ENCODE measurements around the gene NCL.
"Not testable (repeated sequence)": the region's sequence is repeated elsewhere in the genome, so short reads cannot be mapped to it uniquely, and the experiment has no call there.

Gene NCL

DNA sequence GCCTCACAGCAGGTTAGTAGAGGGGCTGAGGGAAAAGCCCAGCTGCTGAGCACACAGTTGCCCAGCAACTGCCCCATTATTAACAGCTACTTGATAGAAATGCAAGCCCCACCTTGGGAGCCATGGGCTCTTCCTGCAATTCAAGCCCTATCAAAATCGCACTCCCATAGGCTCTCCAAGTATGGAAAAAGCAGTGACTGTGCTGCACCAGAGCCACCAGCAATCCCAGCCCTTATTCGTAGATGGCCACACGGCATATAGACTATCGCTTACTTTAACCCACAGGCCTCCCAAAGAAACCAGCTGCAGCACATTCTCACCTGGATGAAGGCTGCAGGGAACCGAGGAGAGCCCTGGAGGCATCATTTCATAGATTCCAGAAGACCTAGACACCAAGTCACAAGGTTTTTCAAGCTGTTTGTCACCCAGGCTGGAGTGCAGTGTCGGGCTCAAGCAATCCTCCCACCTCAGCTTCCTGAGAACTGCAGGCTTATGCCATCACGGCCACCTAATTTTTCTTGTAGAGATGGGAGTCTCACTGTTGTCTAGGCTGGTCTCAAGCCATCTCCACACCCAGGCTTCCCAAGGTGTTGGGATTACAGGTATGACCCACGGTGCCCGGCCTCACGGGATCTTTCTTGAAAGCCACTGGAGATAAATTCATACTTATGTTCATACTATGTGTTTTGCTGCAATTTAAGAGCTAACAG lies 11.3 kb downstream of the NCL start:
- FAIRE-seq, result no peak
- TF ChIP-seq, protein P1, sequence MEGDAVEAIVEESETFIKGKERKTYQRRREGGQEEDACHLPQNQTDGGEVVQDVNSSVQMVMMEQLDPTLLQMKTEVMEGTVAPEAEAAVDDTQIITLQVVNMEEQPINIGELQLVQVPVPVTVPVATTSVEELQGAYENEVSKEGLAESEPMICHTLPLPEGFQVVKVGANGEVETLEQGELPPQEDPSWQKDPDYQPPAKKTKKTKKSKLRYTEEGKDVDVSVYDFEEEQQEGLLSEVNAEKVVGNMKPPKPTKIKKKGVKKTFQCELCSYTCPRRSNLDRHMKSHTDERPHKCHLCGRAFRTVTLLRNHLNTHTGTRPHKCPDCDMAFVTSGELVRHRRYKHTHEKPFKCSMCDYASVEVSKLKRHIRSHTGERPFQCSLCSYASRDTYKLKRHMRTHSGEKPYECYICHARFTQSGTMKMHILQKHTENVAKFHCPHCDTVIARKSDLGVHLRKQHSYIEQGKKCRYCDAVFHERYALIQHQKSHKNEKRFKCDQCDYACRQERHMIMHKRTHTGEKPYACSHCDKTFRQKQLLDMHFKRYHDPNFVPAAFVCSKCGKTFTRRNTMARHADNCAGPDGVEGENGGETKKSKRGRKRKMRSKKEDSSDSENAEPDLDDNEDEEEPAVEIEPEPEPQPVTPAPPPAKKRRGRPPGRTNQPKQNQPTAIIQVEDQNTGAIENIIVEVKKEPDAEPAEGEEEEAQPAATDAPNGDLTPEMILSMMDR (IDR thresholded peaks at IDR 0.05; ENCODE audit: insufficient read depth, missing control alignments), result no peak
- DNase-seq (ENCODE audit: insufficient read length, low spot score), result no peak

DNA sequence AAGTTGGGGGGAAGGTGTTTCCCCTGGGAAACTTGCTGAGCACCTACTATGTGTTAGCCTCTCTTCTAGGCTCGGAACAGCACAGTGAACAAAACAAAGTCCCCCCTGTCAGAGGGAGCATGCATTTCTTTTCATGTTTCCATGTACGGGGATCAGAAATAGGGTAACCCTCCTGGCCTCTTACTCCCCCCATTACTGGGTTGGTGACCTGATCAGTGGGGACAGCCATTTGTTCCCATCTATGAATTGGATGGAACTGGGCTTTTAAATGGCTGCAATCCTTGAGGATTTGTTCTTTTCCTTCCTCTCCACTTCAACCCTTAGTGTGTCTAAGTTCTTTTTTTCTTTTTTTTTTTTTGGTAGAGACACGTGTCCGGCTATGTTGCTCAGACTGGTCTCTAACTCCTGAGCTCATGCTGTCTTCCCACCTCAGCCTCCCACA lies 13.7 kb downstream of the NCL start:
- FAIRE-seq (no peak), DNase-seq (ENCODE audit: insufficient read length, low spot score) (no peak)
- TF ChIP-seq, protein P1 (IDR thresholded peaks at IDR 0.05; ENCODE audit: insufficient read depth, missing control alignments), result no peak

DNA sequence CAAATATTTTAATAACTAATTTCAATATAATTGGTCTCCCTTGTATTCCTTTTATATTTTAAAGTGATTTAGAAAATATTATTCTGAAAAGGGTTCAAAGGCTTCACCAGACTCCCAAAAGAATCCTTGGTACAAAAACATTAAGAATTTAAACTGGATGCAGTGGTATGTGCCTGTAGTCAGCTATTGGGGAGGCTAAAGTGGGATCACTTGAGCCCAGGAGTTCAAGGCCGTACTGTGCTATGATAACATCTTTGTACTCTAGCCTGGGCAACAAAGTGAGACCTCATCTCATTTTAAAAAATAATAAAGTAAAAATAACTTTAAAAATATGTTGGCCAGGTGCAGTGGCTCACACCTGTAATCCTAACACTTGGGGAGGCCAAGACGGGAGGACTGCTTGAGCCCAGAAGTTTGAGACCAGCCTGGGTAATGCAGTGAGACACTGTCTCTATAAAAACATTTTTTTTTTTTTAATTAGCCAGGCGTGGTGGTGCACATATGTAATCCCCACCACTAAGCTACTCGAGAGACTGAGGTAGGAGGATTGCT lies 14.7 kb downstream of the NCL start:
- TF ChIP-seq, protein P1 (IDR thresholded peaks at IDR 0.05; ENCODE audit: insufficient read depth, missing control alignments), result no peak
- FAIRE-seq, result no peak

DNA sequence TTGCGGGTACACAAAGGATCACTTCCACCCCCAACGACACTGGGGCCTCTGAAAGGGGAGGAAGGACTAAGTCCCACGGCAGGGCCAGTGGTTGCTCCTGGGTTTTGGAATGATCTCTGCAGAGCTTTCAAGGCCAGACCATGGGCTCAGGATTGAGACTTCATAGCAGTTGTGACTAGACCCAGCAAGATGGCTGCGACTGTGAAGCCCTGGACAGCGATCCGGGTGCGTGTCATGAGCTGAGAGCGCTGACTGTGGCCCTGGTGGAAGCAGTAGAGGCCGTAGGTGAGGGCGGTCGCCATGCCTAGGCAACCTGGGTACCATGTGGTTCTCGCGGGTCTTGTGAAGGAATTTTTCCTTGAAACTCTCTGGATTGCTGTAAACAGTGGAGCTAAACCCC lies 27.3 kb downstream of the NCL start:
- TF ChIP-seq, protein P1 (IDR thresholded peaks at IDR 0.05; ENCODE audit: insufficient read depth, missing control alignments), result no peak
- FAIRE-seq, result no peak
- no peak for DNase-seq (ENCODE audit: insufficient read length, low spot score)

More for the DNA sequence above, 14.7 kb downstream of the NCL start:
- no peak for DNase-seq (ENCODE audit: insufficient read length, low spot score)

DNA sequence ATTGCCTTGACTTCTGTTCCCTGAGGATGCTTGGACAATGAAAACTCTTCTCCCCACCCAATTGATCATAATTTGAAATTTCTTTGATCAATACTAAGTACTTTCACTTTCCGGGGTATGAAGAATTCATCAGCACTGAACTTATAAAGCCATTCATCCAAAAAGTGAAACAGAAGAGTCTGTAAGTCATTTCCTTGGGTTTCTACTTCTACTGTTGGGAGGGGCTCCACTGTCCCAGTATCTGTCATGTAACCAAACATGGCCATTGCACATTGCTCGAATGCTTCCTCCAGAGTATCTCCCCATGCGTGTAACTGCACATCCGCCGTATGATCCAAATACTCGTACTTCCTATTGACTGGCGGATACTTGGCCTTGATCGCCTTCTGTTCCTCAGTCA lies 30.3 kb downstream of the NCL start:
- DNase-seq (ENCODE audit: insufficient read length, low spot score), result no peak
- TF ChIP-seq, protein P1 (IDR thresholded peaks at IDR 0.05; ENCODE audit: insufficient read depth, missing control alignments), result no peak
- FAIRE-seq, result no peak

DNA sequence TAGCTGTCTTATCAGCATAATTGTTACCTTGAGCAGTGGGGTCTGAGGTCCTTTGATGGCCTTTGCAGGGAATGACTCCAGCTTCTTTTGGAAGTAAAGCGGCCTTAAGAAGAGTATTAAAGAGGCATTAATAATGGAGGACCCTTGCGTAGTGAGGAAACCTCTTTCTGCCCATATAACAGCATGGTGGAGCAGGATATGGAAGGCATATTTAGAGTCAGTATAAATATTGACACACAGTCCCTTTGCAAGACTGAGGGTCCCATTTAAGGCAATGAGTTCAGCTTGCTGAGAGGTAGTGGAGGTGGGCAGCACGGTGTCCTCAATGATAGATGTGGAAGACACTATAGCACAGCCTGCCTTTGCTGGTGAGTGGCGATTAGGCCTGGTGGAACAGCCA lies 32.7 kb downstream of the NCL start:
- TF ChIP-seq, protein P1 (IDR thresholded peaks at IDR 0.05; ENCODE audit: insufficient read depth, missing control alignments), result no peak
- DNase-seq (ENCODE audit: insufficient read length, low spot score) (no peak), FAIRE-seq (no peak)

DNA sequence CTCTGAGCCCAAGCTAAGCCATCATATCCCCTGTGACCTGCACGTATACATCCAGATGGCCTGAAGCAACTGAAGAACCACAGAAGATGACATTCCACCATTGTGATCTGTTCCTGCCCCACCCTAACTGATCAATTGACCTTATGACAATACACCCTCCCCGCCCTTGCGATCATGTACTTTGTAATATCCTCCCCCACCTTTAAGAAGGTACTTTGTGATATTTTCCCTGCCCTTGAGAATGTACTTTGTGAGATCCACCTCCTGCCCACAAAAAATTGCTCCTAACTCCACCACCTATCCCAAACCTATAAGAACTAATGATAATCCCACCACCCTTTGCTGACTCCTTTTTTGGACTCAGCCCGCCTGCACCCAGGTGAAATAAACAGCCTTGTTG lies 33.8 kb downstream of the NCL start:
- DNase-seq (ENCODE audit: insufficient read length, low spot score); FAIRE-seq: not testable (repeated sequence)
